GM19193 (cell line): ENCODE data around the gene IL17C.

Experiments used
- POLR2A ChIP-seq: IDR thresholded peaks from 4 replicates; pipeline ENCODE4 v1.6.1; 2011; ENCODE audit not compliant: insufficient read depth, insufficient read length; ENCODE audit errors: extremely low read depth

Gene IL17C

GRCh38 chr16:88653596-88654362 lies 15.4 kb downstream of the IL17C start:
- TF ChIP-seq POLR2A = no peak

- no peak for TF ChIP-seq POLR2A
Observed at GRCh38 chr16:88654363-88655052, 16.1 kb downstream of the IL17C start.

- no peak for TF ChIP-seq POLR2A
Observed at GRCh38 chr16:88655053-88655732, 16.8 kb downstream of the IL17C start.

GRCh38 chr16:88655733-88656281 lies 17.4 kb downstream of the IL17C start:
- no peak for TF ChIP-seq POLR2A

- TF ChIP-seq POLR2A = no peak
Observed at GRCh38 chr16:88656291-88656980, 18.1 kb downstream of the IL17C start.

- no peak for TF ChIP-seq POLR2A
Observed at GRCh38 chr16:88657371-88657770, 19.0 kb downstream of the IL17C start.

- TF ChIP-seq POLR2A = no peak
Observed at GRCh38 chr16:88658714-88659113, 20.3 kb downstream of the IL17C start.

- TF ChIP-seq POLR2A = no peak
Observed at GRCh38 chr16:88659160-88659559, 20.8 kb downstream of the IL17C start.

- TF ChIP-seq POLR2A = no peak
Observed at GRCh38 chr16:88661468-88661867, 23.1 kb downstream of the IL17C start.

GRCh38 chr16:88662222-88662842 lies 24.0 kb downstream of the IL17C start:
- no peak for TF ChIP-seq POLR2A

- peak; percentile 84 for TF ChIP-seq POLR2A
Observed at GRCh38 chr16:88662843-88663606, 24.7 kb downstream of the IL17C start, which contains the start of gene MVD. MVD (minus strand) TSS chr16:88663091; CDS start chr16:88663080, 11 bp downstream.

GRCh38 chr16:88665148-88665547 lies 26.8 kb downstream of the IL17C start:
- no peak for TF ChIP-seq POLR2A

GRCh38 chr16:88665570-88665969 lies 27.2 kb downstream of the IL17C start:
- TF ChIP-seq POLR2A = no peak
